Measurements from ENCODE around the gene NXPH3.
A peak's percentile ranks its signal among the peaks of the same experiment; 100 is the strongest.

Gene NXPH3

DNA sequence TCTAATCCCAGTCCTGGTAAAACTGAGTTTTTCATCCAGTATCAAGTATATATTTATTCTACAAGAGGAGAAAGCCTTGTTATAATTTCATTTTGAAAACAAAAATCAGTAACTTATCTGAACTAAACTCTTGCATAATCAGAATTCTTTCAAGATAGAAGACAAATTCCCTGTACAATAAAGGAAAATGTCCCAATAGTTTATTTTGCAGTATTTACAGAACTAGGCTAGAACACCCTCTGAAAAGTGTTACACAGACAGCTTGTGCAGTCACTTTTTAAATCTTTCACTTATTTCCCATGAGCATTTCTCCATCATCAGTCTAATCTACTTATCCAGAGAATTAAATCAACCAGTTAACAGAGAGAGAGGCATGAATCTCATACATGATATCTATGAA, 53.8 kb downstream of the NXPH3 start:
- no peak for DNase-seq (ENCODE audit: low read depth)

- DNase-seq (ENCODE audit: low read depth), result no peak
These were observed 54.6 kb downstream of the NXPH3 start for GRCh38 chr17:49630113-49630900.

DNA sequence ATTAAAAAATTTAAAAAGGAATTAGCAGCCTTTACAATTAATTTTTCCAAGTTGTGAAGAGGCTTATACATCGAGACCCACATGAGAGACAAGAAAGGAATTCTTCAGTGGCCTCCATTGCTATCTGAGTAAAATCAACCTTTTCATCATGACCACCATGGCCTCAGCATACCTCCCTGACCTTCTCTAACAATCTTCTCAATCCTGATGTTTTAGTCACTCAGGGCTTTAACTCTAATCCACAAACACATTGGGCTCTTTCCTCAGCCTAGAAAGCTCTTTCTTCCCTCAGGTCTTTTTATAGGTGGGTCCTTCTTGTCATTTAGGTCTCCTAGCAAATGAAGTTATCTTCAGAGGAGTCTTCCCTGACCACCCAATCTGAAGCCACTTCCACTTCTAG, 55.8 kb downstream of the NXPH3 start:
- DNase-seq (ENCODE audit: low read depth), result peak; percentile 67

Data from EH (cell line).